CD4-positive, alpha-beta T cell (primary cell): Measurements from ENCODE around the gene ASXL2. TPM values are rescaled to one million over a fixed set of nuclear protein-coding genes. Genes with fewer than 3 reads are reported as not detected.

ENCODE experiments used
- ATAC-seq: fragments of 200-7000 bp; cut with Tn5 transposase; one replicate; pipeline ENCODE4 v1.10.0; 2022; ENCODE audit warnings: mild to moderate bottlenecking; ENCODE audit not compliant: poor library complexity
- CTCF ChIA-PET: fragments of 350-600 bp; sonication (Branson Sonifier 250); formaldehyde crosslinking; loops from one replicate; lab custom pipeline; 2021; ENCODE audit warnings: antibody characterized with exemption, inconsistent platforms; lab: Charles Lee
- POLR2A ChIA-PET: fragments of 350-600 bp; sonication (Branson Sonifier 250); formaldehyde crosslinking; loops from one replicate; lab custom pipeline; 2021; ENCODE audit warnings: antibody characterized with exemption, inconsistent platforms; lab: Charles Lee
- DNase-seq, 14 experiments: peaks; one replicate each; pipeline ENCODE4 v3.0.0-alpha.2; 2013 to 2020; ENCODE audit warnings: mixed read lengths in 2 of 14
- H3K27ac ChIP-seq, 2 donors: one replicate each; pipeline versions ENCODE4 v1.5.1 to v1.7.0; 2013; ENCODE audit warnings: low read length in 2 of 2, low read depth in 1 of 2, mild to moderate bottlenecking in 1 of 2
- H3K27me3 ChIP-seq, 2 experiments: 1 replicate in 1 of 2; 2 replicates in 1 of 2; pipeline versions ENCODE4 v1.6.1 to v1.7.0; 2013; ENCODE audit warnings: low read length in 2 of 2, control low read depth in 1 of 2, mild to moderate bottlenecking in 1 of 2, moderate library complexity in 1 of 2; ENCODE audit not compliant: insufficient read depth in 2 of 2, control insufficient read depth in 1 of 2
- H3K36me3 ChIP-seq: one replicate; pipeline ENCODE4 v1.6.1; 2013; ENCODE audit warnings: low read length, control low read depth; ENCODE audit not compliant: insufficient read depth
- H3K4me1 ChIP-seq: one replicate; pipeline ENCODE4 v1.6.1; 2013; ENCODE audit warnings: low read length, control low read depth; ENCODE audit not compliant: insufficient read depth
- H3K4me3 ChIP-seq: one replicate; pipeline ENCODE4 v1.5.1; 2013; ENCODE audit warnings: mild to moderate bottlenecking, low read length, moderate library complexity
- H3K9me3 ChIP-seq, 2 experiments: 1 replicate in 1 of 2; 2 replicates in 1 of 2; pipeline versions ENCODE4 v1.6.1 to v1.7.0; 2013; ENCODE audit warnings: low read length in 2 of 2, mild to moderate bottlenecking in 2 of 2, control low read depth in 1 of 2, moderate library complexity in 1 of 2; ENCODE audit not compliant: control insufficient read depth in 1 of 2, insufficient read depth in 1 of 2
- H3K27ac Mint-ChIP-seq: one replicate; pipeline ENCODE4 v1.8.0; 2020; ENCODE audit warnings: mixed read lengths
- H3K27me3 Mint-ChIP-seq: one replicate; pipeline ENCODE4 v1.8.0; 2021; ENCODE audit warnings: mixed read lengths
- H3K36me3 Mint-ChIP-seq: one replicate; pipeline ENCODE4 v1.8.0; 2021; ENCODE audit warnings: low read depth, mixed read lengths
- H3K4me1 Mint-ChIP-seq: one replicate; pipeline ENCODE4 v1.8.0; 2021; ENCODE audit warnings: low read depth, mixed read lengths
- H3K4me3 Mint-ChIP-seq: one replicate; pipeline ENCODE4 v1.8.0; 2020; ENCODE audit warnings: mild to moderate bottlenecking, mixed read lengths
- H3K9me3 Mint-ChIP-seq: one replicate; pipeline ENCODE4 v1.8.0; 2020; ENCODE audit warnings: mixed read lengths
- CTCF ChIP-seq: fragments of 200-600 bp; IDR thresholded peaks from one replicate; pipeline ENCODE4 v1.8.0; 2022; ENCODE audit warnings: antibody characterized with exemption, mild to moderate bottlenecking
- intact Hi-C, 2 experiments: fragments of 100-400 bp; cut with DNase I in 1 of 2; cut with micrococcal nuclease in 1 of 2; formaldehyde crosslinking; loops; one replicate each; pipeline versions ENCODE4 v1.15.1 to v1.9.0; 2023 to 2025; cut with DNase I, micrococcal nuclease
- total RNA-seq, 174 experiments: library from RNA in 2 of 174; stranded (reverse) in 2 of 174; gene quantifications; one replicate each; pipeline ENCODE4 v1.2.3 and lab custom pipeline; 2021 to 2026

Gene ASXL2
- total RNA-seq, 2 experiments from 2014 or later, result 15.1 to 17.2 TPM

GRCh38 chr2:25763575-25763974, 114.7 kb downstream of the ASXL2 start:
- H3K9me3 ChIP-seq, result no peaks in the 10 kb centered on the region
- Mint-ChIP-seq H3K27ac (peak overlapping the region; percentile 15), H3K4me3 (no peak overlapping the region), H3K27me3 (no peaks in the 10 kb centered on the region), H3K36me3 (peaks cover 79% of the 10 kb centered on the region), H3K9me3 (no peaks in the 10 kb centered on the region), H3K4me1 (peaks cover 26% of the 10 kb centered on the region)
- no peaks in the 10 kb centered on the region for H3K27me3 ChIP-seq
- H3K36me3 ChIP-seq, result peaks cover 52% of the 10 kb centered on the region
- H3K27ac ChIP-seq, result no peak overlapping the region
- no peak for TF ChIP-seq CTCF
- POLR2A ChIA-PET, result interaction anchor here (1.0 kb wide), 1 partner anchor 10 kb away, joined by 3 read pairs; no protein-coding TSS in a partner anchor
- H3K4me1 ChIP-seq, result no peaks in the 10 kb centered on the region
- DNase-seq (no peak), ATAC-seq (no peak)
- CTCF ChIA-PET, result no interaction called here
- no peak overlapping the region for H3K4me3 ChIP-seq
- intact Hi-C loops, result no loop called here

GRCh38 chr2:25760297-25760696, 118.0 kb downstream of the ASXL2 start:
- Histone ChIP-seq H3K4me1 (no peaks in the 10 kb centered on the region), H3K27ac (no peak overlapping the region), H3K4me3 (no peak overlapping the region), H3K36me3 (peaks cover 52% of the 10 kb centered on the region), H3K27me3 (no peaks in the 10 kb centered on the region), H3K9me3 (no peaks in the 10 kb centered on the region)
- Mint-ChIP-seq H3K9me3 (no peaks in the 10 kb centered on the region), H3K27me3 (no peaks in the 10 kb centered on the region), H3K4me1 (peaks cover 5% of the 10 kb centered on the region), H3K4me3 (no peak overlapping the region), H3K36me3 (peaks cover 83% of the 10 kb centered on the region), H3K27ac (no peak overlapping the region)
- CTCF ChIA-PET, result no interaction called here
- no peak for ATAC-seq
- POLR2A ChIA-PET, result no interaction called here
- no peak for DNase-seq
- intact Hi-C loops, result no loop called here
- TF ChIP-seq CTCF, result no peak

- Mint-ChIP-seq H3K27ac (no peak overlapping the region), H3K9me3 (no peaks in the 10 kb centered on the region), H3K4me1 (peaks cover under 1% of the 10 kb centered on the region), H3K27me3 (no peaks in the 10 kb centered on the region), H3K4me3 (no peak overlapping the region), H3K36me3 (peaks cover 90% of the 10 kb centered on the region)
- TF ChIP-seq CTCF, result no peak
- ATAC-seq (no peak), DNase-seq (no peak)
- Histone ChIP-seq H3K27ac (no peak overlapping the region), H3K27me3 (no peaks in the 10 kb centered on the region), H3K36me3 (peaks cover 63% of the 10 kb centered on the region), H3K4me1 (no peaks in the 10 kb centered on the region), H3K9me3 (no peaks in the 10 kb centered on the region), H3K4me3 (no peak overlapping the region)
- intact Hi-C loops, result no loop called here
- POLR2A ChIA-PET, result interaction anchor here (0.6 to 1.1 kb wide), 3 partner anchors 36 to 67 kb away, joined by 3 to 5 read pairs (median 4); no protein-coding TSS in a partner anchor
- CTCF ChIA-PET, result interaction anchor here (0.7 kb wide), 1 partner anchor 93 kb away, joined by 3 read pairs; no protein-coding TSS in a partner anchor
These were observed 119.9 kb downstream of the ASXL2 start for GRCh38 chr2:25758348-25758747.
